Hepatocyte (in vitro differentiated cells): ENCODE results near the gene CTNNA3. TPM values are rescaled to one million over a fixed set of nuclear protein-coding genes. Genes with fewer than 3 reads are reported as not detected.

ENCODE experiments used
- DNase-seq: peaks from one replicate; pipeline ENCODE4 v3.0.0-alpha.2; 2016; ENCODE audit warnings: low spot score
- H2AFZ ChIP-seq: fragments of 200-600 bp; sonication (generic); 2 replicates; pipeline ENCODE4 v1.6.0; 2016; ENCODE audit warnings: antibody characterized with exemption, mild to moderate bottlenecking
- H3K27ac ChIP-seq: fragments of 200-600 bp; sonication (generic); 2 replicates; pipeline ENCODE4 v1.5.1; 2016; ENCODE audit warnings: mild to moderate bottlenecking
- H3K27me3 ChIP-seq: fragments of 200-600 bp; sonication (generic); 2 replicates; pipeline ENCODE4 v1.6.1; 2016
- H3K36me3 ChIP-seq: fragments of 200-600 bp; sonication (generic); replicated peaks from 2 replicates; pipeline ENCODE4 v1.5.1; 2016; ENCODE audit warnings: low read depth; ENCODE audit not compliant: insufficient read depth
- H3K4me1 ChIP-seq: fragments of 200-600 bp; sonication (generic); 2 replicates; pipeline ENCODE4 v1.5.1; 2016; ENCODE audit warnings: mild to moderate bottlenecking, moderate library complexity; ENCODE audit not compliant: insufficient read depth
- H3K4me2 ChIP-seq: fragments of 200-600 bp; sonication (generic); 2 replicates; pipeline ENCODE4 v1.6.0; 2016
- H3K4me3 ChIP-seq: fragments of 200-600 bp; sonication (generic); 2 replicates; pipeline ENCODE4 v1.5.1; 2016; ENCODE audit warnings: mild to moderate bottlenecking
- H3K79me2 ChIP-seq: fragments of 200-600 bp; sonication (generic); 2 replicates; pipeline ENCODE4 v1.6.0; 2017; ENCODE audit warnings: mild to moderate bottlenecking
- H3K9me2 ChIP-seq: fragments of 200-600 bp; sonication (generic); replicated peaks from 2 replicates; pipeline ENCODE4 v1.6.0; 2017; ENCODE audit warnings: mild to moderate bottlenecking; ENCODE audit not compliant: insufficient read depth
- H3K9me3 ChIP-seq: fragments of 200-600 bp; sonication (generic); 2 replicates; pipeline ENCODE4 v1.5.1; 2016; ENCODE audit warnings: low read depth, mild to moderate bottlenecking
- H4K20me1 ChIP-seq: fragments of 200-600 bp; sonication (generic); 2 replicates; pipeline ENCODE4 v1.6.0; 2016; ENCODE audit warnings: mild to moderate bottlenecking; ENCODE audit not compliant: insufficient read depth, poor library complexity, severe bottlenecking
- EZH2 ChIP-seq: fragments of 200-600 bp; sonication (generic); IDR thresholded peaks from 2 replicates; pipeline ENCODE4 v1.6.1; 2016; ENCODE audit warnings: antibody characterized with exemption, mild to moderate bottlenecking, borderline replicate concordance
- EZH2phosphoT487 ChIP-seq: fragments of 200-600 bp; sonication (generic); IDR thresholded peaks from one replicate; pipeline ENCODE4 v1.6.1; 2018; ENCODE audit warnings: antibody characterized with exemption, mild to moderate bottlenecking, low read depth, moderate library complexity; ENCODE audit not compliant: unreplicated experiment, severe bottlenecking
- WGBS: methylation state at CpG from one replicate; pipeline ENCODE4 v1.1.6; 2016; ENCODE audit warnings: low lambda C conversion rate; ENCODE audit errors: missing lambda C conversion rate; 5-methylcytosine and 5-hydroxymethylcytosine counted together
- polyA plus RNA-seq: library from polyadenylated mRNA; unstranded; fragments of >200 nt; fragmentation: Nextera tagmentation; extraction: Ambion mirVana; gene quantifications from 2 replicates; pipeline ENCODE4 v1.2.1, GENCODE V29; 2016
- total RNA-seq: library from RNA; depleted of rRNA; stranded (reverse); fragments of >200 nt; gene quantifications from 2 replicates; pipeline ENCODE4 v1.2.3, GENCODE V29; 2014
- TF ChIP-seq, protein P1 (sequence below): fragments of 200-600 bp; sonication (generic); IDR thresholded peaks from 2 replicates; pipeline ENCODE4 v1.5.1; 2016; ENCODE audit warnings: antibody characterized with exemption, mild to moderate bottlenecking; ENCODE audit not compliant: poor library complexity

The CTNNA3 gene
- total and polyA plus RNA-seq, 2 experiments from 2014 or later = 12.9 to 25.9 TPM

DNA sequence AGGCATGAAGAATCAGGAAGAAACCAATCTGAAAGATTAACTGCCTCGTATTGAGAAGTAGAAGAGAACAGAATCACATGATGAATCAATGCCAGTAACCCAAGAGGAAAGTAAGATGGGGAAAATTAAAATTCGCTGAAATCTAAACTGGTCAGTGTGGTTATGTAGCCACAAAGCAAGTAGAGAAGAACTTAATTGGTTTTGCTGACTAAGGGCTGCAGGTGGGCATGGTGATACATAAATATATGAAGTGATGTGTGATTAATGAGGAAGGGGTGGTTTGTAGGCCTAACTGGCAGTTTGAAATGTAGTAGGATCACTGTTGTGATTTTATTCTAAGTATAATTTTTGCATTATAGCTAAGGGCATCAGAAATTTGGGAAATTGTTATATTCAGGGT, 853.6 kb downstream of the CTNNA3 start:
- H3K4me3 ChIP-seq = no peak overlapping the region
- H3K27ac ChIP-seq = no peak overlapping the region
- no peaks in the 10 kb centered on the region for H3K79me2 ChIP-seq
- H4K20me1 ChIP-seq = no peaks in the 10 kb centered on the region
- 88% methylated on average over 2 of the region's 2 CpGs for WGBS
- H3K4me1 ChIP-seq = no peaks in the 10 kb centered on the region
- no peak for DNase-seq
- H3K4me2 ChIP-seq = no peak overlapping the region
- H3K9me2 ChIP-seq = no peaks in the 10 kb centered on the region
- H2AFZ ChIP-seq = no peak overlapping the region
- H3K36me3 ChIP-seq = no peaks in the 10 kb centered on the region
- no peaks in the 10 kb centered on the region for H3K27me3 ChIP-seq
- no peaks in the 10 kb centered on the region for H3K9me3 ChIP-seq
- no peak for TF ChIP-seq EZH2
- no peak for TF ChIP-seq EZH2phosphoT487
- TF ChIP-seq, protein P1, sequence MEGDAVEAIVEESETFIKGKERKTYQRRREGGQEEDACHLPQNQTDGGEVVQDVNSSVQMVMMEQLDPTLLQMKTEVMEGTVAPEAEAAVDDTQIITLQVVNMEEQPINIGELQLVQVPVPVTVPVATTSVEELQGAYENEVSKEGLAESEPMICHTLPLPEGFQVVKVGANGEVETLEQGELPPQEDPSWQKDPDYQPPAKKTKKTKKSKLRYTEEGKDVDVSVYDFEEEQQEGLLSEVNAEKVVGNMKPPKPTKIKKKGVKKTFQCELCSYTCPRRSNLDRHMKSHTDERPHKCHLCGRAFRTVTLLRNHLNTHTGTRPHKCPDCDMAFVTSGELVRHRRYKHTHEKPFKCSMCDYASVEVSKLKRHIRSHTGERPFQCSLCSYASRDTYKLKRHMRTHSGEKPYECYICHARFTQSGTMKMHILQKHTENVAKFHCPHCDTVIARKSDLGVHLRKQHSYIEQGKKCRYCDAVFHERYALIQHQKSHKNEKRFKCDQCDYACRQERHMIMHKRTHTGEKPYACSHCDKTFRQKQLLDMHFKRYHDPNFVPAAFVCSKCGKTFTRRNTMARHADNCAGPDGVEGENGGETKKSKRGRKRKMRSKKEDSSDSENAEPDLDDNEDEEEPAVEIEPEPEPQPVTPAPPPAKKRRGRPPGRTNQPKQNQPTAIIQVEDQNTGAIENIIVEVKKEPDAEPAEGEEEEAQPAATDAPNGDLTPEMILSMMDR = no peak

DNA sequence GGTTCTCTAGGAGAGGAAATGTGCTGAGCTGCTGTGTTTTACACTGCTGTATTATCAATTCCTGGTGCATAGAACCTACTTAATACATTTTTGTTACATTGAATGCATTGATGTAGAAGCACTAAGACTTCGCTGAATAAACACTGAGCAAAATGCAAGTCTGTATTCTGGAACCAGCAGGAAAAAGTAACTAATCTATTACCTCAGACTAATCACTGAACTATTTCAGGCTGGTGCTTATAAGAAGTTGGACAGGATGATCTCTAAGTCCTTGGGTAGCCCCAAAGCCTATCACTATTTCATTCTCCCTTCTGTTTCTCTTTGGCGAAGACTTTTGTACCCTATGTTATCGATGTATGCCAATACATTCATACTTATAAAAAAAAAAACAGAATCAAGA, 857.3 kb downstream of the CTNNA3 start:
- WGBS = 97% methylated on average over 3 of the region's 3 CpGs
- Histone ChIP-seq H3K36me3 (no peaks in the 10 kb centered on the region), H2AFZ (no peak overlapping the region), H3K4me3 (no peak overlapping the region), H3K9me2 (no peaks in the 10 kb centered on the region), H3K79me2 (no peaks in the 10 kb centered on the region), H4K20me1 (no peaks in the 10 kb centered on the region), H3K4me1 (no peaks in the 10 kb centered on the region), H3K9me3 (no peaks in the 10 kb centered on the region), H3K27me3 (no peaks in the 10 kb centered on the region), H3K4me2 (no peak overlapping the region), H3K27ac (no peak overlapping the region)
- TF ChIP-seq EZH2 = no peak
- TF ChIP-seq, protein P1 = no peak
- TF ChIP-seq EZH2phosphoT487 = no peak
- no peak for DNase-seq

DNA sequence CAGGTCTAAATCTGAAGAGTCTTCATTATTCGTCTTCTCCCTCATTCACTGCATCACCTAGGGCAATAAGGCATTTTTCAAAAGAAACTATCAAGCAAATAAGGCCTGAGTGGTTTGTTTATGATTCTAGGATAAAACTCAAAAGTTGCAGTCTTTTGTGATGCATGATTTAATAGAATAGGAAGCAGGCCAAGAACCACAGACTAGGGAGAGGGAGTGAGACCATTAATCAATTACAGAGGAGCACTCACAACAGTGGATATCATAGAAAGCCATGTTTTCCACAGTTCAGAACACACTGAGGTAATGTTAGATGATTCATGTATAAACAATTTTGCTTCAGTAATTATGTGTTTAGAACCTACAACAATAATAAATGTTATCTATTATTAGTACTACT, 858.0 kb downstream of the CTNNA3 start:
- no peaks in the 10 kb centered on the region for H4K20me1 ChIP-seq
- WGBS = 93% methylated on average over 1 of the region's 1 CpG
- no peaks in the 10 kb centered on the region for H3K79me2 ChIP-seq
- no peak overlapping the region for H2AFZ ChIP-seq
- no peak overlapping the region for H3K4me2 ChIP-seq
- H3K36me3 ChIP-seq = no peaks in the 10 kb centered on the region
- no peak overlapping the region for H3K27ac ChIP-seq
- no peaks in the 10 kb centered on the region for H3K27me3 ChIP-seq
- TF ChIP-seq, protein P1 = no peak
- no peak for TF ChIP-seq EZH2
- no peak for TF ChIP-seq EZH2phosphoT487
- no peaks in the 10 kb centered on the region for H3K9me2 ChIP-seq
- no peaks in the 10 kb centered on the region for H3K4me1 ChIP-seq
- H3K9me3 ChIP-seq = no peaks in the 10 kb centered on the region
- no peak for DNase-seq
- no peak overlapping the region for H3K4me3 ChIP-seq

DNA sequence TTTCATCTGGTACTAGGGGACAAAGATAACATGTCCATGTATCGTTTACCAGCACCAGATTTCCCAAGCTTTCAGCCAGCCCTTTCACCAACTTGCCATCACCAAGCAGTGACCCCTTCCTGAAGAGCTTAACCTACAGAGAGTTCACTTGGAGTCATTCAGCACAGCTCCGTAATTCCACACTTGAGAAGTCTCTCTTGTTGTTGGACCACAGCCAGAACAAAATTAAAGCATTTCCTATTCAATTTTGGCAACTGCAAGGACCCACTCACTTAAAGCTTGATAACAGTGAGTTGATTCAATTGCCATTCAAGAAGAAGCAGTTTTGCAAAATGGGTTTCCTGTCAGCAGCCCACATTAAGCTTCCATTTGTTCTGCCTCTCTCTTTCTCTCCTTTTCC, 858.7 kb downstream of the CTNNA3 start:
- no peaks in the 10 kb centered on the region for H3K9me3 ChIP-seq
- no peaks in the 10 kb centered on the region for H4K20me1 ChIP-seq
- no peaks in the 10 kb centered on the region for H3K79me2 ChIP-seq
- TF ChIP-seq, protein P1 = no peak
- H3K27ac ChIP-seq = no peak overlapping the region
- no peak overlapping the region for H3K4me3 ChIP-seq
- H3K4me2 ChIP-seq = no peak overlapping the region
- no peaks in the 10 kb centered on the region for H3K27me3 ChIP-seq
- no peak overlapping the region for H2AFZ ChIP-seq
- no peak for DNase-seq
- H3K36me3 ChIP-seq = no peaks in the 10 kb centered on the region
- H3K4me1 ChIP-seq = no peaks in the 10 kb centered on the region
- H3K9me2 ChIP-seq = no peaks in the 10 kb centered on the region
- 79% methylated on average over 2 of the region's 2 CpGs for WGBS
